NCI-H1694 treated with DMSO at 0.1 percent for 48 hours (cell line): Measurements from ENCODE around the gene USB1.

ENCODE experiments used
- DNase-seq: peaks from one replicate; lab custom pipeline; 2025; lab: John Stamatoyannopoulos, UW

The USB1 gene, protein sequence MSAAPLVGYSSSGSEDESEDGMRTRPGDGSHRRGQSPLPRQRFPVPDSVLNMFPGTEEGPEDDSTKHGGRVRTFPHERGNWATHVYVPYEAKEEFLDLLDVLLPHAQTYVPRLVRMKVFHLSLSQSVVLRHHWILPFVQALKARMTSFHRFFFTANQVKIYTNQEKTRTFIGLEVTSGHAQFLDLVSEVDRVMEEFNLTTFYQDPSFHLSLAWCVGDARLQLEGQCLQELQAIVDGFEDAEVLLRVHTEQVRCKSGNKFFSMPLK

DNA sequence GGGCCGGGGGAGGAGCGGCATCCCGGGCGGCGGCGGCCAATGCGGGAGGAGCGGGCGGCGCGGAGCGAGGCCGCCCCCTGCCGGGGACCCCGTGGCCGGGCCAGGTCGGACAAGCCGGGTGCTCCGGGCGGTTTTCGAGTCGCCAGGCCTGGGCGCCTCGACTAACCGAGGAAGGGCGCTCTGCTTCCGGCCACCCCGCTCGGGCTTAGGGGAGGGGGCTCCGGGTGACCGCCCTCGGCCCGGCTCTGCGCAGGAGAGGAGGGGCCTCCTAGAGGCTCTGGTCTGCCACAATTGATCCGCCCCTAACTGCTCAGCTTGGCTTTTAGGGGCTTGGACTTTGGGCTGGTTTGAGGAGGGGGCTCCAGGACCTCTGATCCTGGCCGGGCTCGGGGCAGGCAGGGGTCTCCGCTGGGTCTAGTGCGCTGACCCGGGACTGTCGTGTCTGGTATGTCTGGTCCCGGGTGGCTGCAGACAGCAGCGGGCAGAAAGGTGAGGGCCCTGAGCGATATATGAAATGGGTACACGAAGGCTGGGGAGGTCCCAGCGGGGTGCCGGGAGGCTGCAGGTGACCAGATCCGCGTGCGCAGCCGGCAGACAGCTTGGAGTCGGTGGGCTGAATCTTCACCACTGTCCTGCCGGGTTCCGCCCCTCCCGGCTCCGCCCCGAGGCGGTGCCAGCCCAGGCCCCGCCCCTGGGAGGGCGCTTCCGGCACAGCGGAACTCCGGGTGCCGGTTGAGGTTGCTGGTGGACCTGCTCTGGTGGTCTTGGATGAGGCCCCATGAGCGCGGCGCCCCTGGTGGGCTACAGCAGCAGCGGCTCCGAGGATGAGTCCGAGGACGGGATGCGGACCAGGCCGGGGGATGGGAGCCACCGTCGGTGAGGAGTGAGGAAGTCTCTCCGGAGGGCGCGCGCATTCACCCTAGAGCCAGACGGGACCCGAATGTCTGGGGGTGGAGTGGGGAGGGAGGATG is at the start of gene USB1:
Gene USB1, plus strand, starts transcription at position 702 of the 971 bp plus-strand sequence. Its CDS starts 77 bp downstream, at position 779.
- DNase-seq, result peak; percentile 61

DNA sequence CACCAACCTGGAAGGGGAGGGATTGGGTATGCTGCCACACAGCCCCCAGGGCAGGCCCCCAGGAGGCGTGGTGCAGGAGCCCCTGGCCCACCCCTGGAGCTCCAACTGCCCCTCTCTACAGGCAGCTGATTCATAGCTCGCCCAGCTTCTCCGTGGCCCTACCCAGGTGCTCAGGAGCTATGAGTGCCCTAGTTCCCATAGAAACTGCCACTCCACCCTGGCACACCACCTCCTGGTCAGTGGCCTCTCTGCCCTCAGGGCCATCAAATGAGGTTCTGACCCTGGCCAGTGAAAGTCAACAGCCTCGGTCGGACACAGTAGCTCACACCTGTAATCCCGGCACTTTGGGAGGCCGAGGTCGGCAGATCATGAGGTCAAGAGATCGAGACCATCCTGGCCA is 48.3 kb upstream of the USB1 start:
- DNase-seq, result no peak

DNA sequence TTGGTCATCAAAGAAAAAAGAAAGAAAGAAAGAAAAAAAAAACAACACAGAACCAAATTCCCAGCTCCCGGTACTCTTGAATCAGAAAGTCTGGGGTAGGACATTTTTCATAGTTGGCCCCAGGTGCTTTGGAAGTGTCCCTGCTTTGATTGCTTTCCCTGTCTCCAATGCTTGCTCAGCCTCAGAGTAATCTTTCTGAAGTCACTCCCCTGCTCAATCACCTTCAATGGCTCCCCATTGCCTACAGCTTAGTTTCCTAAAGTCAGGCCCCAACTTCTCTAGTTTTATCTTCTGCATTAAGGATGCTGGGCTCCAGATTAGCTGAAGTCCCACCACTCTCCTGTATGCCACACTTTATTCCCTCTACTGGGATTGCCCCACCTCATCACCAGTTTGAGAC is 47.4 kb upstream of the USB1 start:
- no peak for DNase-seq

DNA sequence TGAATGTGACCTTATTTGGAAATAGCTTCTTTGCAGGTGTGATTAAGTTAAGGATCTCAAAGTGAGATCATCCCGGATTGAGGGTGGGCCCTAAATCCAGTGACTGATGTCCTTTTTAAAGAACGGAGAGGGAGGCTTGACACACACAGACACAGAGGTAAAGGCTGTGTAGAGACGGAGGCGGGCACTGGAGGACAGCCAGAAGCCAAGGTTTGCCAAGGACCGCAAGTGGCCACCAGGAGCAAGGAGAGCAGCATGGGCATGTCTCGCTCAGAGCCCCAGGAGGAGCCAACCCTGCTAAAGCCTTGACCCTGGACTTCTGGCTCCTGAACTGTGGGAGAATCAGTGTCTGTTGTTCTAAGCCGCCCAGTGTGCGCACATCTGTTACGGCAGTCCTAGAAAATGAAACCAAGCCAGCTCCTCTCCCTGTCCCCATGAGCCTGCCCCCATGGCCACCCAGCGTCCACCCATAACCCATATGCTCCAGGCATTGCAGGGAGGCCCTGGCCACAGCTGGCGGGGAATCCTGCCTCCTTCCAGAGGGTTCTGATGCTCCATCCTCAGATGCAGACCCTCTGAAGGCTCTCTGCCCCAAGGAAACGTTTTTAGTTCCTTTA is 45.5 kb upstream of the USB1 start:
- no peak for DNase-seq

DNA sequence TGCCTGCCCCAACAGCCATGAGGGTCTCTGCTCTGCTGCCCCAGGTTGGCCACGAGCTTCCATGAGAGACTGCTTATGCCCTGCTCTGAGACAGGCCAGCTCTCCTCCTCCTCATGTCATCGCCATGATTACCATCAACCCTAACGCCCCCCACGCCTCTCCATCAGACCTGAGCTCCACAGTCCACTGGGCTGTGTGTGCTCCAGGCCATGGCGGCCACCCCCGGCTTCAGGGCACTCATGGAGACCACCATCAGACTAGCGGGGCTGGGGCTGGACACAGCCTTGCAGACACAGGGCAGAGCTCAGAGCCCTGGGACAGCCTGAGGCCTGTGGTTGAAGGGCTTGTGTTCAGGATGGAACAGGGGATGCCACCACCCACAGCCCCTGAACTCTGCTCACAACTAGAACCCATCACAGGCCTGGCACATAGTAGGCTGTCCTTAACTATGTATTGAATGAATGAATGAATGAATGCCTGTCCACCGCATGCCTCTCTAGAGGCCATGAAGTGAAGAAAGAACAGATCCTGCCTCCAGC is 44.9 kb upstream of the USB1 start:
- DNase-seq, result no peak

DNA sequence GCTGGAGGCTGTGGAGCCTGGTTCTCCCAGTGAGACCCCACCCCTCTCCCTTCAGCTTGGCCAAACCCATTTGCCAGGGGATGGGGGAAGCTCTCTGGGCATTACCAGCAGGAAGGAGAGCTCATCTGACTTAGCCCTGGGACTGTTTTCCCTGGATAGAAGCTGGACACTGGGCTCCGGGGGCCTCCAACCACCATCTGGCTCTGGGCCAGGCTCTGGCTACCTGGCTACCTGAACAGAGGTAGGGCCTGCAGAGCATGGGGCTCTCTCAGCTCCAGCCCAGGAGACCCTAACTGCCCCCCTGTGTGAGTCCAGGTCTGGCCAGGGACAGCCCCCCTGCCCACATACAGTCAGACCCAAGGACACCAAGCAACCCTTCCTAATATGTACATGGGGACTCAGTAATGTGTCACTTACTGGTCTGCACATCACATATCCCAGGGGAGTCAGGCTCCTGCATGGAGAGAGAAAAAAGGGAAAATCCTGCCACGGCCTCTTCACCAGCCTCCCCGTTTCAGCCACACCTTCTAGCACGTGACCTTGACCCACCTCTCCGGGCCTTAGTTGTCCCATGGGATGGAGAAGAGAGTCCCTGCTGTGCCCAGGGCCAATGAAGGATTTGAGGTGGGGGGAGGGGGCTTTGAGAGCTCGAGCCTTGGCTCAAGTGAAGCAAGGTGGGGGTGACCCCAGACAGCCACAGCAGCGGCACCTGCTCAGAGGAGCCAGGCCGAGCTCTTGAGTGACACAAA is 44.1 kb upstream of the USB1 start:
- DNase-seq, result no peak

DNA sequence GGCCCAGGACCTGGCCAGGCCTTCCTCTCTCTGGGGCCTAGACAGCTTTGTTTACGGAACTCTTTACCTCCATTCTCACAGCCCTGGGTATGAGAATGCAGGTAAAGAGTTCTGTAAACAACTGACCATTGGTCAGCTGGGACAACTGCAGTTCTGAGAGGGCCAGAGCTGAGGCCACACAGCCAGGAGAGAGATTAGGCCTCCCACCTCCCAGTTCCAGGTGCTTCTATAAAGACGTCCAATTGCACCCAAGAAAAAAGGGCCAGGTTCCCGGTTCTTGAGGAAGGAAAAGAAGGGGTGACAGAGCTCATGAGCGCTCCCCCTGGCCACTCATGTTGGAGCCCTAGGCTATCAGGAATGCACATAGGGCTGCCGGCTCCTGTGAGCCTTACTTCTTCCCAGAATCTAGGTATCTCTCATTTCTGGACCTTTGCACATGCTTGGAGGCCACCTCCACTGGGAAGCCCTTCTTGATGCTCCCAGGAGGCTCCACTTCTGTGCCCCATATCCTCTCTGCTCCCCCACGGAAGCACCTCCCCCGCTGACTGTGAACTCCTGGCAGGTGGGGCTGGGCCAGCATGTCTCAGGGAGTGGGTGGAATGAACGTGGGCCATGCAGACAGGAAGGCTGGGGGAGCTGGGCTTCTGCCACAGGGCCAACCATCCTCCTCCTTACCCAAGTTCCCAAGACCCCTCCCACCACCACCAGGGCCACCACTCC is 43.4 kb upstream of the USB1 start:
- no peak for DNase-seq

DNA sequence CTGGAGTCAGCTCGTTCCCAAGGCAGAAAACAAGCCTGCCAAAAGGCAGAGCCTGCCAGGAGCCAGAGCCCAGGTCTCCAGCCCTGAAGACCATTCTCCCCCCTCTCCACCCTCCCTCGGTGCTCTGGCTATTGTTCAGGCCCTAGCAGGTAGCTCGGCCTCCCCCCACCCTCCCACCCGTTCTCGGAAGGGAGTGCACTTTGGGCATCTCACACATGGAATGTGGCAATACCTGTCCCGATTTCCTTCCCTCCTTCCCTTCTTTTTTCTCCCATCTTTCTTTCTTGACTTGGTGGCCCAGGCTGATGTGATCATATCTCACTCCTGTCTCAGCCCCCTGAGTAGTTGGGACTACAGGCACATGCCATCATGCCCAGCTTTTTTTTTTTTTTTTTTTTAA is 42.7 kb upstream of the USB1 start:
- no peak for DNase-seq

DNA sequence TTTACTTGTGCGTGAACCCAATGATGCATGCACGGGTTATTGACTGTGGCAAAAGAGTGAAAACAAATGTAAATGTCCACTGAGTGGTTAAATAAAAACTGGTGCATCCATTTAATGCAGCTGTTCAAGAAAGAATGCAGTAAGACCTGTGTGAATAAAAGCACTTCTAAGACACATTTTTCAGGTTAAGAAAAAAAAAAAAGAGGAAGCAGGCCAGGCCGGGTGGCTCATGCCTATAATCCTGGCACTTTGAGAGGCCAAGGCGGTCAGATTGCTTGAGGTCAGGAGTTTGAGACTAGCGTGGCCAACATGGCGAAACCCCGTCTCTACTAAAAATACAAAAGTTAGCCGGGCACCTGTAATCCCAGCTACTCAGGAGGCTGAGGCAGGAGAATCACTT is 42.1 kb upstream of the USB1 start:
- DNase-seq, result no peak

DNA sequence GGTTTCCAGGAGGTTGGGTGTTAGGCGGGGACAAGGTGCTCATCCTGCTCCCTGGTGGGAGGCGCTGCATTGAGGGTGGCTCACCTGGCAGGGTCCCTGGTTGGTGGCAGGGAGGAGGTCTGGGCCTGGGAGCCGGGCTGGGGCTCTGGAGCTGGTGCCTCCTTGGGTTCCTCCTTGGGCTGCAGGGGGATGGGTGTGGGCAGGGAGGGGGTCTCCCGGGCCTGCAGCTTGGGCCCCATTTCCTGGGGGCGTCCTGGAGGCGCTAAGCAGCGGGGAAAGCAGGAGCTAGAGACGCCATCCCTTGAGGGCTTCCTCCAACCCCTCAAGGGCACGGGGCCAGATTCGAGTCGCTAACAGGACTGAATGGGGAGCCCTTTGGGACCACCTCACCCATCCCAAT is 41.4 kb upstream of the USB1 start:
- DNase-seq, result no peak

DNA sequence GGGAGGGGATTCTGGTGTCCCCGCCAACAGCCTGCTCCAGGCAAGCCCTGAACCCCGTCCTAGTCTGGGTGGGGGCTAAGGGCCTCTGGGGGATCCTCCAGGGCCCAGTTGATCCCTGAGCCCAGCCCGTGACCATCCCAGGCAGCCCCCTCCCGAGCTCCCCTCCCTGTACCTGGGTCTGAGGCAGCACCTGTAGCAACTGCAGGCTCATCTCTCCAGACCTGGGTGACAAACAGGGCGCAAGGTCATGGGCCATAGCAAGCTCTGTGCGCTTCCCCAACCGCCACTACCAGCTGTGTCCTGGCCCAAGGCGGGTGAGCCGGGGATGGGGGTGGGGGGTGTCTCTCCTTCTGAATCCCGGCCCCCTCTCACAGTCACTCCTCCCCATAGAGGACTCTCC is 40.9 kb upstream of the USB1 start:
- DNase-seq, result no peak

DNA sequence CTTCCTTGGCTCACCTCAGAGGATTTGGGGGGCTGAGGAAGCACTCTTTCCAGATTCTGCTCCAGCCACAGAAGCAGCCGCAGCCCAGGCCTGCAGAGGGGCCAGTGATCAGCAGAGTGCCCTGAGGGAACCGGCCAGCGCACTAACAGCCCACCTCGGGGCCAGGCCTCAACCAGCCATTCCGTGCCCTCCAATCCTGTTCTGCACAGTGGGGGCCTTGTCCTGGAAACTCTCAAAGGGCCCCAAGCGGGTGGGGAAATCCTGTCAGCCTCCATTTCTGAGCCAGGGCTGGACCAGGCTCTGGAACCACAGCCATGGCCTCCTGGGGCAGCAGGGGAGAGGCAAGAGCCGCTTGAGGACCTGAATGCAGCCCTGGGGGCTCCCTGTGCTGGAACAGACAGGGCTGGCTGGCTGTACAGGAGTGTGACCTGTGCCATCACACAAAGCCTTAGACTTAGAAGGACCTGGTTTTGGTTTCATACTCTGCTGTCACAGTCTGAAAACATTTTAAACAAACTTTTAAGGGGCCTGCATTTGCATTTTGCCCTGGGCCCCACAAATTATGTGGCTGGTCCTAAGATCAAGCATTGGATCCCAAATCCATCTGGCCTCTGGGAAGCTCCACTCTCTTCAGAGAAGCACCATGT is 40.3 kb upstream of the USB1 start:
- no peak for DNase-seq

DNA sequence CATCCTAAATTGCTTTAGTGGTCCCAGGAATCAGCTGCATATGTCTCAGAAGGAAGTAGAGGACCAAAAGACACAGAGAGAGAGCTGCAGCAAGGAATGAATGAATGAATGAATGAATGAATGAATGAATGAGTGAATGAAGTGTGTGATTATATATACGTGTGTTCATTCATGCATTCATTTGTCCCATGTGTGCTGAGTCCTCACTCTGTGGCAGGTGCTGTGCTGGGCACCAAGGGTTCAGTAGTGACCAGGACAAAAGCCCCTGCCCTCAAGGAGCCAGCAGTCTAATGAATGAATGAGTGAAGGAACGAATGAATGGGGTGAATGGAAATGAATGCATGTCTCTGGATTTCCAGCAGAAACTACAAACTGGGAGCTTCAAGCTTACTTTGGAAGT is 39.7 kb upstream of the USB1 start:
- DNase-seq, result no peak

DNA sequence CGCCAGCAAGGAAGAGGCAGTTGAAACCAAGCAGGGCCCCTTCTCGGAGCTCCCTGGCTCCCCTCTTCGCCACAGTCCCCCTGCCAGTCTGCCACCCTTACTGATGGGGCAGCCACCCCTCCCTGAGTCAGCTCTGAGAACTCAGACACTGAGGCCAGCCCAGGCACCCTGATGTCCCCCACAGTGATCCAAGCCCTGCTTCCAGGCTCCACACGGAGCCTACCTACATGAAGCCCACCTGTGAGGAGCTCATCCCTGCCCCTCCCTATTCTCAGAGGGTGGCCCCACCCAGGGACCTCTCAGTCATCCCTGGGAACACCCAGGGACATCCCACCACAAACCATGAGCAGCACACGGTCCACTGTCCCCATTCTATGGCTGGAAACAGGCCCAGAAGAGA is 39.2 kb upstream of the USB1 start:
- no peak for DNase-seq

DNA sequence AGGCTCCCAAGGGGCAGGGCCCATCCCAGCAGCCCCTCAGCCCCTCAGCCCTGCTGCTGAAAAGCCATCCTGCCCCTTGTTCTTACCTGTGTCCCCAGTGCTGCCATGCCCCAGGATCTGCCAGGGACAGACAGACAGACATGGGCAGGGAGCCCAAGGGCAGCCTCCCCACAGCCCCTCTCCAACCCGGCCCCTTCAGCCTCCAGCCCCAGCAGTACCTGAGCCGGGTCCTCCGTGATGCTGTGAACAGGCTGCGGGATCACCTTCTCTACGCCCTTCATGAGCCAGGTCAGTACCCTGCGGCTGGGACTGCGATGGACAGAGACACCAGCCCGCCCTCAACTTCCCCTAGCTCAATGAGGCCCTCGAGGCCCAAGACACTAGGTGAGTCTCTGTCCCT is 38.5 kb upstream of the USB1 start:
- DNase-seq, result no peak

DNA sequence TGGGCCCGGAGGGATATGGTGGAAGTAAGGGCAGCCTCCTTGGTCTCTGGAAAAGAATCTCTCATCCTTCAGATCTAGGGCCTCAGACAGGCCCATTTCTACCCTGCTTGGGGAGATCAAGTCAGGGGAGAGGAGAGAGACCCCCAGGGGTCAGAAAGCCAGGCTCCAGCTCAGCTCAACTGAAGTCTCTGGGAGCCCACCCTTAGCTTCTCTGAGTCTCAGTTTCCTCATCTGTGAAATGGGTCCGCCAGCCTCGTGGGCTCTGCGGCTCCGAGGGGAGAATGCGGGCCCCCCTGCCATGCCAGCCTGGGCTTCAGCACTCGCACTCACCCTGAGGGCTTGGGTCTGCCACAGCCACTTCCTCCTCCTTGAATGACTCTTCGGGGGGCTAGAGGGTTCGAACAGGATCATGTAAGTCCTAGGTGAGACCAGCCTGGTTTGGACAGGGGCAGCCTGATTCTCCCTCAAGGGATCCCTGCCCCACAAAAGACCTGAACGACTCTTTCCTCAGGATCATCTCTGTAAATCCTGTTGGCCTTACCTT is 37.0 kb upstream of the USB1 start:
- DNase-seq, result no peak

DNA sequence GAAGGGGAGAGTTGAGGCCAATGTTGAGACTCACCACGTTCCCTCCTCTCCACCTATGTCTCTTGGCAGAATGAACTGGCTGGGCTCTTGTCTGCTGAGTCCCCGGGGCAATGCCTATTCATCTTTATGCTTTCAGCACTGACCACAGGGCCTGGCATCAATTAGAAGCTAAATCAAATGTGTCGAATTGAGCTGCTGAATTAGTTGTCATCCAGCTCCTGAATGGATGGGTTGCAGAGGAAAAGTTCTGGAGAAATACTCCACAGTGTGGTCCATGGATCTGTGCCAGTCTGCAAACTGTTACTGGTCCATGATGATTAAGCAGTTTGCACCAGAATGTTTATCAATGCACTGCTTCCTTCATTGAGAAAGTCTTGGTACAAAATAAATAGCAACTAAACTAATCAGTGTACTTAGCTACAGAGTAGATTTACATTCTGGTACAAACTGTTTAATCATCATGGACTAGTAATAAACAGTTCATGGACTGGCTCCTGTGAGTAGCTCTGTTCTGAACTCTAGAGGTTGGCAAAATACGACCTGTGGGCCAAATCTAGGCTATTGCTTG is 34.9 kb upstream of the USB1 start:
- no peak for DNase-seq

DNA sequence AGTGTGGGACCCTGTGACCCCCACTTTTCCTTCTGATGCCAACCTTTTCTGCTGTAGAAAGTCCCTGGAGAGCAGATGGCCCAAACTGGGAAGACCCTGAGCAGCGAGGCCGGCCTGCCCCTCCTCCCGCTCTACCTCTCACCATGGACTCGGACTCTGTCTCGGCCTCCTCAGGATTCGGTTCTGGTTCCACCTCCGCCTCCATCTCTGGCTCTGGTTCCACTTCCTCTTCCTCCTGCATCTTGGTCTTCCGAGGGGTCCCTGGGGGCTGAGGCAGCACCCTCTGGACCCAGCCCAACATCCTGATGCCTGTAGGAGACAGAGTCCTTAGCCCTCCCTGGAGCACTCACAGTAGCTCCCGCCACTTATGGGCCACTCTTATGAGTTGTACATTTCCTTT is 34.2 kb upstream of the USB1 start:
- DNase-seq, result no peak

DNA sequence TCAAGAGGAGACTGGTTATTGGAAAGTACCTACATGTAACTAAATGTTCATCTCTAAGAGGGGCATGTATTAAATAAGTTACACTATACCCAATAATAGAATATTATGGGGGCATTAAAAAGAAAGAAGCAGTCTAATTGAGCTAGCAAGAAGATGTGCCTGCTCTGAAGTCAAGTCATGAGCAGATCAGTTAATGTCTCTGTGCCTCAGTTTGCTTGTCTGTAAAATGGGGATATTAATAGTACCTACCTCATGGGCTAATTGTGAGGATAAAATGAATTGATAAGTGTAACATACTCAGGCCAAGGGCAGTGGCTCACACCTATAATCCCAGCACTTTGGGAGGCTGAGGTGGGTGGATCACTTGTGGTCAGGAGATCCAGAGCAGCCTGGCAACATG is 33.3 kb upstream of the USB1 start:
- no peak for DNase-seq

DNA sequence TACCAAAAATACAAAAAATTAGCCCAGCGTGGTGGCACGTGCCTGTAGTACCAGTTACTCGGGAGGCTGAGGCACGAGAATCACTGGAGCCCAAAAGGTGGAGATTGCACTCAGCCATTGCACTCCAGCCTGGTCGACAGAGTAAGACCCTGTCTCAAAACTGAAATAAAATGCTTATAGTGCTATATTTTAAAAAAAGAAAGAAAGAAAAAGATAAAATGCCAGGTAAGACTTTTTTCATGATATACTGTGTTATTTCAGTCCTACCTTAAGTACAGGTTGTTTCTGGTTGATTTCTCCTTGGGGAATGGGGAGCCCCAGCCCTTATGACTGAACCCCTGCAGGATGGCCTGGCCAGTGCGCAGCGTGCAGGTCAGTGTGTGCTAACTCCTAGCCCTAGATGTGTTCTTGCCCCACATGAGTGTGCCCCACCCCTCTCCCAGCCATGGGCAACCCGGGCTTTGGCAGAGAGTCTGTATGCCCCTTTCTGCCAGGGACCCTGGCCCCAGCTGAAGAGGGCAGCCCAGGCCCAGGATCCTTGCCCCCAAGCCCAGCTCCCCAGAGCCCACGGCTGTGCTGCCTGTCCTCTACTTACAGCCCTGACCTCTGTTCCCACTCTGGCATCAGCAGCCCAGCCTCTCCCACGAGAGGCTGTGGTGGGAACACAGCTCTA is 31.6 kb upstream of the USB1 start:
- no peak for DNase-seq
